HUES64 (cell line): ENCODE results near the gene PRIM2.
"Not testable (repeated sequence)": the region's sequence is repeated elsewhere in the genome, so short reads cannot be mapped to it uniquely, and the experiment has no call there.

Source experiments
- H3K27ac ChIP-seq: 2 replicates; pipeline ENCODE4 v1.7.0; 2013; ENCODE audit warnings: low read depth, low read length, inconsistent platforms
- H3K27me3 ChIP-seq: 2 replicates; pipeline ENCODE4 v1.6.1; 2013; ENCODE audit warnings: mild to moderate bottlenecking, low read length; ENCODE audit not compliant: insufficient read depth
- H3K36me3 ChIP-seq: 2 replicates; pipeline ENCODE4 v1.6.1; 2013; ENCODE audit warnings: mild to moderate bottlenecking, low read length; ENCODE audit not compliant: insufficient read depth
- H3K4me1 ChIP-seq: 2 replicates; pipeline ENCODE4 v1.6.1; 2013; ENCODE audit warnings: mild to moderate bottlenecking, low read length, moderate library complexity; ENCODE audit not compliant: insufficient read depth
- H3K4me3 ChIP-seq: 2 replicates; pipeline ENCODE4 v1.5.1; 2013; ENCODE audit warnings: mild to moderate bottlenecking, low read length, moderate library complexity
- H3K9ac ChIP-seq: 2 replicates; pipeline ENCODE4 v1.6.1; 2013; ENCODE audit warnings: mild to moderate bottlenecking, low read depth, low read length
- H3K9me3 ChIP-seq: 2 replicates; pipeline ENCODE4 v1.6.1; 2013; ENCODE audit warnings: low read depth, low read length; ENCODE audit not compliant: insufficient read depth
- WGBS: fragments of 150-250, 120-280 bp; methylation state at CpG from one replicate; pipeline ENCODE4 v1.1.7; 2013; ENCODE audit warnings: missing lambda C conversion rate; 5-methylcytosine and 5-hydroxymethylcytosine counted together

PRIM2 gene

DNA sequence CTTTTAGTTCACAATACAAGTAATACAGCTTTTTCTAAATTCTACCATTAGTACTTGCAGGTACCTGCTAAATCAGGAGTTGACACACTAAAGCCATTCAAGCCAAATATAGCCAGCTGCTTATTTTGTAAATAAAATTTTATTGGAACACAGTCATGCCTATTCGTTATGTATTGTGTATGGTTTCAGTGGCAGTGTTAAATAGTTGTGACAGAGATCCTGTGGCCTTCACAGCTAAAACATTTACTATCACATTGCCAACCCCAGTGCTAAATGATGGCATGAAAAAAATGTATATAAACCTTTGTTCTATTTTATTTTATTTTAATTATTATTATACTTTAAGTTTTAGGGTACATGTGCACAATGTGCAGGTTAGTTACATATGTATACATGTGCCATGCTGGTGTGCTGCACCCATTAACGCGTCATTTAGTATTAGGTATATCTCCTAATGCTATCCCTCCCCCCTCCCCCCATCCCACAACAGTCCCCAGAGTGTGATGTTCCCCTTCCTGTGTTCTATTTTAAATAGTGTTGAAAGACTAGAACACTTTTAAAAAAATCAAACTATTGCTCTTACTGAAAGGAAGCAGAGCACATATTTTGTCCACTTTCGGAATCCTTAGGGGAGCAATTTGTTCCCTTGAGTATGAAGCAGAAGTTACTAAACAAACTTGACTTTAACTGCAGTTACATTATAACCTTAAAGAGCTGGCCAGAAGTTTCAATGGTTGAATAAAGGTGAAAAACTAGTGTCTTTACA, 115.7 kb downstream of the PRIM2 start:
- Histone ChIP-seq H3K36me3 (no peaks in the 10 kb centered on the region), H3K27me3 (no peaks in the 10 kb centered on the region), H3K9me3 (no peaks in the 10 kb centered on the region), H3K4me3 (no peak overlapping the region), H3K4me1 (peaks cover 17% of the 10 kb centered on the region), H3K9ac (no peak overlapping the region), H3K27ac (peak overlapping the region; percentile 5; the same call in 1 of the 2 replicates)
- WGBS = 97% methylated on average over 2 of the region's 4 CpGs

DNA sequence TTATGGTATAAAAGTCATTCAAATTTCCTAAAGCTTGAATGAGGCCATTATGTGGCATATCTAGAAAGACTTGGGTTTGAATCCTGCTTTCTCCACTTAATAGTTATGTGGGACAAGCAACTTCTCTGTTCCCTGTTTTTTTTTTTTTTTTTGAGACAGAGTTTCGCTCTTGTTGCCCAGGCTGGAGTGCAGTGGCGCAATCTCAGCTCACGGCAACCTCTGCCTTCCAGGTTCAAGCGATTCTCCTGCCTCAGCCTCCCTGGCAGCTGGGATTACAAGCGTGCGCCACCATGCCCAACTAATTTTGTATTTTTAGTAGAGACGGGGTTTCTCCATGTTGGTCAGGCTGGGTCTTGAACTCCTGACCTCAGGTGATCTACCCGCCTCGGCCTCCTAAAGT, 116.4 kb downstream of the PRIM2 start:
- H3K4me3 ChIP-seq, H3K27ac ChIP-seq: not testable (repeated sequence)

DNA sequence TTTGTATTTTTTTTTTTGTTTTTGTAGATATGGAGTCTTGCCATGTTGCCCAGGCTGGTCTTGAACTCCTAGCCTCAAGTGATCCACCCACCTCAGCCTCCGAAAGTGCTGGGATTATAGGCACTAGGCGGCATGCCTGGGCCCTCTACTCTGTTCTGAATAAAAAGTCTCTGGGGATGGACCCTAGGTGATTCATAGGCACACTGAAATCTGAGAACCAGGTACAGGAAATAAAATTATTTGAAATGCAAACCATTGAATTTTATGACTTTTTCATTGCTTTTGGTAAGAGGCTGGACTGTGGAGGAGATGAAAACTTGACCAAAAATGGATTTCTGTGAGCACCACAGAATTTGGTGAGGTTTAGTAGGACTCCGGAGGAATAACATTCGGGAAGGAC, 117.5 kb downstream of the PRIM2 start:
- 98% methylated on average over 4 of the region's 4 CpGs for WGBS
- no peak overlapping the region for H3K4me3 ChIP-seq
- H3K36me3 ChIP-seq = no peaks in the 10 kb centered on the region
- H3K27ac ChIP-seq = no peak overlapping the region
- H3K9me3 ChIP-seq = no peaks in the 10 kb centered on the region
- H3K4me1 ChIP-seq = peaks cover 17% of the 10 kb centered on the region
- no peak overlapping the region for H3K9ac ChIP-seq
- no peaks in the 10 kb centered on the region for H3K27me3 ChIP-seq

More for the DNA sequence above, 116.4 kb downstream of the PRIM2 start:
- not testable (repeated sequence) for H3K9ac ChIP-seq, H3K9me3 ChIP-seq, H3K36me3 ChIP-seq, H3K27me3 ChIP-seq
- peaks cover 17% of the 10 kb centered on the region for H3K4me1 ChIP-seq
- WGBS = 94% methylated on average over 9 of the region's 9 CpGs

DNA sequence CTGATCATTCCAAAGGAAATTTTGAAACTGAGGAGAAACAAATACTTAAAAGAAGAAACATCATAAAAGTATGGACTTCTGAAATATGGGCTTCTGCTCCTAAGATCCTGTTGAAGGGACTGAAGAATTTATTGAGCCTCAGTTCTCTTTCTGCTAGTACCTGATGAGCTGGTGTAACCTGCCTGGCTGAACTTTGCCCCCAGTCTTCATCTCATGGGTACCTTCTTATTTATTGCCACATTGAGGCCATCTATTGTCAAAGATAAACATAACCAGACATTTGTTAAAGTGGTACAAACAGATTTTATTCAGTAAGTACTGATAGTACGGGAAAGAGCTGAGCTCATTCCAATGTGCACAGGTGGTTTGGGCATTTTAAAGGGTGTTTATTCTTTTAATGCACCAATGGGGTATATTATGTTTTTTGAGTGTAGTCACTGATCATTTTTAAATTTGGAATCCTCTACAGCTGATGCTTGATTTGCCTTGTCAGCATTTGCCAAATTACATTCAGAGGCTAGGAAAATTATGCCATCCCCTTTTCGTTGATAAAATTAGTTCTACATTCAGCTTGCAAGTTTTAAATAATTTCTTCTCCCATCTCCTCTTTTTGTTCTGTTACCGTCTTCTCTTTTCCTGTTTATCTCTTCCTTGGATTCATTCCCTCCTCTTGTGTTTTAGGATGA, 118.2 kb downstream of the PRIM2 start:
- no peaks in the 10 kb centered on the region for H3K9me3 ChIP-seq
- no peaks in the 10 kb centered on the region for H3K36me3 ChIP-seq
- no peak overlapping the region for H3K9ac ChIP-seq
- peaks cover 19% of the 10 kb centered on the region for H3K4me1 ChIP-seq
- H3K4me3 ChIP-seq = no peak overlapping the region
- no peak overlapping the region for H3K27ac ChIP-seq
- 92% methylated on average over 3 of the region's 3 CpGs for WGBS
- H3K27me3 ChIP-seq = no peaks in the 10 kb centered on the region

DNA sequence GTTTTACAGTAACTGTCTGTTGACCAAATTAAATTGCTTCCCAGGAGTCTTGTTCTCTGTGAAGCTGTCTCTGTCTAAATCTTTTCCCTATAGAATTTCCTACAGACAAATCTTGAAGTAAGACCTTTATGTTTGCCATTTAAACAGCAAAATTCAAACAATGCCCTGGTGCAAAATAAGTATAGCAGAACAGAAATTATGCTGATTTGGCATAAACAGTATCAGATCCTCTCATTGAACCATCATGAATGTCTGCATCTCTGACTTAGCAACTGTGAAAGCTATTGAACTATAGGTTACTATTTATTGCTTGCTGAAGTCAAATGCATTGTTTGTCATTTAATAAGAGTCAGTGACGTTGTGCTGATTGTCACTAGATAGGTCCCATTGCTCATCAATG, 123.3 kb downstream of the PRIM2 start:
- WGBS = 96% methylated on average over 1 of the region's 1 CpG
- not testable (repeated sequence) for H3K27me3 ChIP-seq, H3K27ac ChIP-seq, H3K4me3 ChIP-seq, H3K9ac ChIP-seq, H3K9me3 ChIP-seq, H3K36me3 ChIP-seq
- H3K4me1 ChIP-seq = peaks cover 16% of the 10 kb centered on the region

DNA sequence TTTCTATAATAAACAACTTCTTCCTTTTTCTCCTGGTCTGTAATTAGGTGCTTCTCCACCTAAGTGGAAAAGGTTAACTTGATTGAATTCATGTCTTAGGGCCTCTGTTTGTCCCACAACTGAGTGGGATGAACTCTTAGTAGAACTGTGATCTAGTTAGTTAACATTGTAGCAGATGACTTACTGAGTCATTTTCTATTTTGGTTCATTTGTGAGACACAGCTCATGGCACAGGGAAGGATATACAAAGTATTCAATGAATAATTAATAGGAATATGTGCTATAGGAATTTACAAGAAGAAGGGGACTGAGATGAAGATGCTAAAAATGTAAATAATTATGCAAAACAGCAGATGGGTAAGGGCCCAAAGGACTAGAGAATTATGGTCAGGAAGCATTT, 124.7 kb downstream of the PRIM2 start:
- not testable (repeated sequence) for H3K9ac ChIP-seq, H3K36me3 ChIP-seq, H3K4me3 ChIP-seq, H3K27me3 ChIP-seq, H3K27ac ChIP-seq, H3K9me3 ChIP-seq
- peaks cover 16% of the 10 kb centered on the region for H3K4me1 ChIP-seq

DNA sequence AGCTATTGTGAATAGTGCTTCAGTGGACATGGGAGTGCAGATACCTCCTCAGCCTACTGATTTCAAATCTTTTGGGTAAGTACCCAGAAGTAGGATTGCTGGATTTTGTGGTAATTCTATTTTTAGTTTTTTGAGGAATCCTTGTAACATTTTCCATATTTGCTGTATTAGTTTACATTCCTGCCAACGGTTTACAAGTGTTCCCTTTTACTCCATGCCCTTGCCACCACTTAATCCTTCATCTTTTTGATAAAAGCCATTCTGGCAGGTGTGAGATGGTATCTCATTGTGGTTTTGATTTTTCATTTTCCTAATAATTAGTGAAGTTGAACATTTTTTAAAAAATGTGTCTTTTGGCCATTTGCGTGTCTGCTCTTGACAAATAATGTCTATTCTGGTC, 125.8 kb downstream of the PRIM2 start:
- H3K4me3 ChIP-seq, H3K9ac ChIP-seq: not testable (repeated sequence)

DNA sequence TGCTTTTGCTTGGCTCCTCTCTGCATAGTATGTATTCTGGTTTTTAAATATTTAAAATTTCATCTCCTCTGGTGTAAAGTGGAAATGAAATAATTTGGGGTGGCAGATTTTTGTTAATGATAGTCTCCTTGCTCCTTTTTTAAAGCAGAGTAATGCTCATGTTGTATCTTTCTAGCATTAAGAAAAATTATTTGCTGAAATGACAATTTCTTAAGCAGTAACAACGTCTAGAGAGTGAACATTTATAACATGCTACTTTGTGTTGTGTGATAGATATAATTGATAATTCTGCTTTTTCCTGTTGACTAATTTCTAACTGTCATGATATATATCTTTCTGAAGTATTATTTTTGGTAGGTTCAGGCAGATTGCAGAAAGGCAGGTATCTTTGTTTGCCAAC, 127.4 kb downstream of the PRIM2 start:
- H3K4me3 ChIP-seq, H3K27me3 ChIP-seq, H3K27ac ChIP-seq, H3K9me3 ChIP-seq, H3K36me3 ChIP-seq, H3K9ac ChIP-seq: not testable (repeated sequence)
- H3K4me1 ChIP-seq = peaks cover 16% of the 10 kb centered on the region
- WGBS = 80% methylated on average over 1 of the region's 1 CpG

More for the DNA sequence above, 125.8 kb downstream of the PRIM2 start:
- H3K4me1 ChIP-seq = peaks cover 16% of the 10 kb centered on the region
- H3K9me3 ChIP-seq, H3K27ac ChIP-seq, H3K27me3 ChIP-seq, H3K36me3 ChIP-seq: not testable (repeated sequence)
- 83% methylated on average over 2 of the region's 2 CpGs for WGBS

DNA sequence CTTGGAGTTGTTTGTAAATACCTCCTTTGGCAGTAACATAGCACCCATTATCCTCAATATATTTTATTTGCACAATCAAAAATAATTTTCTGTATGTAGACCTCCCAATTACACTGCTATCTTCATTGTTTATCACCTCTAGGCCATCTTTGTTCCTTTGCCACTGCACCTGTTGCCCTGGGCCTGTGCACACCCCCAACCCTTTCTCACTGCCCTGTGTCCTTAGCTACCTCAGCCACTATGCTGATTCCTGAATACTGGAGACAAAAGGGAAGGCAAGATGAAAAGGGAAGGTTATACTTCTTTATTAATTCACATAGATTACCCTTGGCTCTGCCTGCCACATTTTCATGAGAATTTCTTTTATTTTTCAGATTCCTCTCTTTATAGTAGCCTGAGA, 127.9 kb downstream of the PRIM2 start:
- H3K27me3 ChIP-seq, H3K9me3 ChIP-seq, H3K4me3 ChIP-seq, H3K36me3 ChIP-seq, H3K9ac ChIP-seq, H3K27ac ChIP-seq: not testable (repeated sequence)
- peaks cover 16% of the 10 kb centered on the region for H3K4me1 ChIP-seq

DNA sequence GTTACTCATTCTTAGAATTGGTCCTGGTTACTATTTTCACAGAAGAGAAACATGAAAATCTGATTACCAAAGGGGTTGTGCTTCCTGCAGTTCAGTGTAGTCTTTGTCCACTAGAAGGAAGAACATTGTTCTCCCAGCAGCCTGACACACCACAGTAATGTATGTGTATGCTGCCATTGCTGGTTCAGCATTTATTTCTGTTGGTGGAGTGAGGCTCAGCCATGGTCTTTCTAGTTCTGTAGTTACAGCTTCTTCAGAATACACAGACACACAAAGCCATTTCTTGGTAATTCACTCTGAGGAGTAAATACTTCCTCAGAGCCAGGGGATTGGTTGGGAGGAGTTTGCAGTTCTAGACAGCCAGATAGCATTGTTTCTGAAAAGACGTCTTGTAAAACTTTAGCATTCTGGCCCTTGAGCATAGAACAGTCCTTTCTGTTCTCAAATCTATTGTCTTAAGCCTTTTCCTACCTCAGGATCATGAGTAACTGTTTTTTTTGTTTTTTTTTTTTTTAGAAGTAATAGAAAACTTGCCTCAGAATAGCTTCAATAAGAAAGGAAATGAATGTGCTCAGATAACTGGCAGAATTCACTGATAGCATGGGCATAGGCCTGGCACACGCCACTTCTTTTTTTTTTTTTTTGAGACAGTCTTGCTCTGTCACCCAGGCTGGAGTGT, 128.5 kb downstream of the PRIM2 start:
- peaks cover 11% of the 10 kb centered on the region for H3K4me1 ChIP-seq
- not testable (repeated sequence) for H3K9ac ChIP-seq, H3K9me3 ChIP-seq, H3K27me3 ChIP-seq, H3K4me3 ChIP-seq, H3K36me3 ChIP-seq, H3K27ac ChIP-seq
- WGBS = 94% methylated on average over 2 of the region's 2 CpGs

DNA sequence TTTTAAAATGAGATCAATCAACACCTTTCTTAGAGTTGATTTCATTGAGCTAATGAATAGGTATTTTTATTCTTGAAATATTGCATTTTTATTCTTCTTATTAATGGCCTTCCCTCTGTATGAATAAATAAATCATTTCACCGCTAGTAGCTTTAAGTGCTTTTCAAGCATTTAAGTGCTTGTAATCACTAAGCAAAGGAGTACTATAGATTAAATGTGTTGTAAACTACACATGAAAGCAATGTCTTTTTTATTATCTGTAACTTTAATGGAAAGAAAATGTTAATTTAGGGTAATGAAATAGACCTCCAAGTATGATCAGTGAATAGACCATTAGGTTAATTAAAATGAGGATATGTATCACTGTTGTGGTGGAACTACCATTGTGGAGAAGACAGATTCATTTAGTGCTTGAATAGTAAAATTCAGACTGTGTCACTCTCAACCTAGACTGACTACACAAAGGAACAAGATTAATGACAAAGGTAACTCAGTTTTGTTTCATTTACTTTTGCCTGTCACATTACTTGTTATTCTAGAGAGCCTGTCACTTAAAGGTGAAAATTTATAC, 132.2 kb downstream of the PRIM2 start:
- not testable (repeated sequence) for H3K4me1 ChIP-seq, H3K27ac ChIP-seq, H3K9me3 ChIP-seq, H3K9ac ChIP-seq, H3K36me3 ChIP-seq, H3K27me3 ChIP-seq, H3K4me3 ChIP-seq
- no CpG with 5 or more reads among the region's 1 CpG for WGBS
